ENCODE results near the gene BRCA2.
A peak's percentile ranks its signal among the peaks of the same experiment; 100 is the strongest.

BRCA2 gene, protein sequence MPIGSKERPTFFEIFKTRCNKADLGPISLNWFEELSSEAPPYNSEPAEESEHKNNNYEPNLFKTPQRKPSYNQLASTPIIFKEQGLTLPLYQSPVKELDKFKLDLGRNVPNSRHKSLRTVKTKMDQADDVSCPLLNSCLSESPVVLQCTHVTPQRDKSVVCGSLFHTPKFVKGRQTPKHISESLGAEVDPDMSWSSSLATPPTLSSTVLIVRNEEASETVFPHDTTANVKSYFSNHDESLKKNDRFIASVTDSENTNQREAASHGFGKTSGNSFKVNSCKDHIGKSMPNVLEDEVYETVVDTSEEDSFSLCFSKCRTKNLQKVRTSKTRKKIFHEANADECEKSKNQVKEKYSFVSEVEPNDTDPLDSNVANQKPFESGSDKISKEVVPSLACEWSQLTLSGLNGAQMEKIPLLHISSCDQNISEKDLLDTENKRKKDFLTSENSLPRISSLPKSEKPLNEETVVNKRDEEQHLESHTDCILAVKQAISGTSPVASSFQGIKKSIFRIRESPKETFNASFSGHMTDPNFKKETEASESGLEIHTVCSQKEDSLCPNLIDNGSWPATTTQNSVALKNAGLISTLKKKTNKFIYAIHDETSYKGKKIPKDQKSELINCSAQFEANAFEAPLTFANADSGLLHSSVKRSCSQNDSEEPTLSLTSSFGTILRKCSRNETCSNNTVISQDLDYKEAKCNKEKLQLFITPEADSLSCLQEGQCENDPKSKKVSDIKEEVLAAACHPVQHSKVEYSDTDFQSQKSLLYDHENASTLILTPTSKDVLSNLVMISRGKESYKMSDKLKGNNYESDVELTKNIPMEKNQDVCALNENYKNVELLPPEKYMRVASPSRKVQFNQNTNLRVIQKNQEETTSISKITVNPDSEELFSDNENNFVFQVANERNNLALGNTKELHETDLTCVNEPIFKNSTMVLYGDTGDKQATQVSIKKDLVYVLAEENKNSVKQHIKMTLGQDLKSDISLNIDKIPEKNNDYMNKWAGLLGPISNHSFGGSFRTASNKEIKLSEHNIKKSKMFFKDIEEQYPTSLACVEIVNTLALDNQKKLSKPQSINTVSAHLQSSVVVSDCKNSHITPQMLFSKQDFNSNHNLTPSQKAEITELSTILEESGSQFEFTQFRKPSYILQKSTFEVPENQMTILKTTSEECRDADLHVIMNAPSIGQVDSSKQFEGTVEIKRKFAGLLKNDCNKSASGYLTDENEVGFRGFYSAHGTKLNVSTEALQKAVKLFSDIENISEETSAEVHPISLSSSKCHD (N-terminal part only)

DNA sequence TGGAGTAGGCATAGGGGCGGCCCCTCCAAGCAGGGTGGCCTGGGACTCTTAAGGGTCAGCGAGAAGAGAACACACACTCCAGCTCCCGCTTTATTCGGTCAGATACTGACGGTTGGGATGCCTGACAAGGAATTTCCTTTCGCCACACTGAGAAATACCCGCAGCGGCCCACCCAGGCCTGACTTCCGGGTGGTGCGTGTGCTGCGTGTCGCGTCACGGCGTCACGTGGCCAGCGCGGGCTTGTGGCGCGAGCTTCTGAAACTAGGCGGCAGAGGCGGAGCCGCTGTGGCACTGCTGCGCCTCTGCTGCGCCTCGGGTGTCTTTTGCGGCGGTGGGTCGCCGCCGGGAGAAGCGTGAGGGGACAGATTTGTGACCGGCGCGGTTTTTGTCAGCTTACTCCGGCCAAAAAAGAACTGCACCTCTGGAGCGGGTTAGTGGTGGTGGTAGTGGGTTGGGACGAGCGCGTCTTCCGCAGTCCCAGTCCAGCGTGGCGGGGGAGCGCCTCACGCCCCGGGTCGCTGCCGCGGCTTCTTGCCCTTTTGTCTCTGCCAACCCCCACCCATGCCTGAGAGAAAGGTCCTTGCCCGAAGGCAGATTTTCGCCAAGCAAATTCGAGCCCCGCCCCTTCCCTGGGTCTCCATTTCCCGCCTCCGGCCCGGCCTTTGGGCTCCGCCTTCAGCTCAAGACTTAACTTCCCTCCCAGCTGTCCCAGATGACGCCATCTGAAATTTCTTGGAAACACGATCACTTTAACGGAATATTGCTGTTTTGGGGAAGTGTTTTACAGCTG, at the start of gene BRCA2, which contains the start of gene ZAR1L:
BRCA2 (plus strand) TSS at position 271 of the 790 bp plus-strand sequence. CDS start 953 bp downstream, outside the sequence.
ZAR1L (minus strand) TSS at position 126 of the 790 bp plus-strand sequence. CDS start 3,438 bp downstream, outside the sequence.
- peak; percentile 85 for DNase-seq (ENCODE audit: low spot score)
- no peak for FAIRE-seq

DNA sequence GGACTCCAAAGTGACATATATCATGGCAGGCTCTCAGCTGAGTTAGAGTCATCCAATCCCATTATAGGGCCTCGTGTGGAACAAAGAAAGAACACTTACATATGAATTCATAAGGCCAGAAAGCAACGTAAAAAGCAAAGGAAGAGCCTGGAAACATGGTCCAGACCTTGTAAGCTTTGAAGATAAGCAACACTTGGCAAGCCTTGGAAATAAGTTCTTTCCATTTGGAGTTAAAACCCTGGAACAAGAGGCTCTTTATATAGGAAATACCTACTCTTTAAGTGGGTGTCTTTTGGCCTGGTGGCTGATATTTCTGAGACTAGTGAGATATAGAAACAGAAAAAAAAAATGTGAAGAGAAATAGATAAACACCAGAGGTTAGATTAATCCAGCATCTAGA, 49.6 kb upstream of the BRCA2 start:
- FAIRE-seq (no peak), DNase-seq (ENCODE audit: low spot score) (no peak)

DNA sequence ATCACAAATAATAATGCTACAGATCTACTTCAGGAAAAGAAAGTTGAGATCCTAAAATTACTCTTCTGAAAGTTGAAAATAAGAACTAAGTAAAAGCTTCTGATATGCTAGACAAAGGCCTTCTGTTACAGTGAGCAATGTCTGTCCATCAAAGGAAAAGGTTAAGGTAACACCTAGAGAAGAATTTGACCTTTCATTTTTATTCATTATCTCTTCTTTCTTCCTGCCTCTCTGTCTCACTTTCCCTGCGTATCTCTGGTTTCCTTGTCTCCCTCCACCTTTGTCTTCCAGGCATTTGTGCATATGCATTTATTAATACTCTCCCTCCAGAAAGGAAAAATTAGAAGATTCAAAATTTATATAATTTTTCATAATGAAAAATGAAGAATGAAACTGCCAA, 49.2 kb upstream of the BRCA2 start:
- no peak for FAIRE-seq
- no peak for DNase-seq (ENCODE audit: low spot score)

DNA sequence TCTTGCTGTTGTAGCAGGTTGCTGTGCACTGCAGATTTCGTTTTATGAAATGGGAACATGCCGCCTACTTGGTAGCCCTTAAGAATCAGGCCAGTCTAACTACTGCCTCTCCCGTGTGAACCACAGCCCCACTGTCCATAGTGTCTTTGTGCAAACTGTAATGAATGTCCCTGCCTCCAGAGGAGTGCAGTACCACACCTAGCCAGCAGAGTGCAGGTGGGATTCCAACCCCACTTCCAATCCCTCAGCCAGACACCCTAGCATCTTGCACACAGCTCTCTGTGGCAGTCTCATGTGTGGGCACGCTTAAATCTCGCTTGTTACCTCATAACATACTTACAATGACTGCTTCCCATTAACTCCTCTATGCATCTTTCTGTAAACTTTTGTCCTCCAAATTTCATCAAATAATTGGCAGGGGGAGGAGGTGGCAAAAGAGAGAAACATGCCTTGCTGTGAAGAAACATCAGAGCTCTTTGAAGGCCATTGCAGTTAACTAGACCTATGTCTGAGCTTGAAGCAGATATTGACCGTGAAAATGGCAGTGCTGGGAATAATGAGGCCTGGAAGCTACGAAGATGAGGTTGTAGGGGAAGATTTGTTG, 47.4 kb upstream of the BRCA2 start:
- no peak for DNase-seq (ENCODE audit: low spot score)
- no peak for FAIRE-seq

DNA sequence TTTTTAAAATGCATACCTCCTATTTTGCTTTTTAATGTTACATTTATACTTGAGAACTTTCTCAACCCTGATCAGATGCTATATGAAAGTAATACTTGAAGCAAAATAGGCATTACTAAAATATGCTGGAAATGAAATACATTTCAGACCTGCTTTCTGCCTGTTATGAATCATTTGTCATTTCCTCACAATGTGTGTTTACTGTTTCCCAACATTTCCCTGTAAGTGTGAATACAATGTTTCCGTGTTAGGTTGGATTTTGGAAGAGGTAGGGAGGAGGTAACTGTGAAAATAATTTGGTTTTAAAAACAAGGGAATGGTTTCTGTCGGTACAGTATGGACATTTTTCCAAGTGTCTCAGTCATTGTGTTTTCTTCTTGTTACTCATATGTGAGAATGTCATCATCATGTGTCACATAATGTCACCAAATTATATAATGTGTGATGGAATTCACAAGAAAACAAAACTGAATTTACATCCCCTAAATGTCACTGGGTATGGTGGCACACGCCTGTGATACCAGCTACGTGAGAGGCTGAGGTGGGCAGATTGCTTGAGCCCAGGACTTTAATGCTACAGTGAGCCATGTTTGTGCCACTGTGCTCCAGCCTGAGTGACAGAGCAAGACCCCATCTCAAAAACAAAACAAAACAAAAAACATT, 43.2 kb upstream of the BRCA2 start:
- no peak for FAIRE-seq
- DNase-seq (ENCODE audit: low spot score) = no peak

DNA sequence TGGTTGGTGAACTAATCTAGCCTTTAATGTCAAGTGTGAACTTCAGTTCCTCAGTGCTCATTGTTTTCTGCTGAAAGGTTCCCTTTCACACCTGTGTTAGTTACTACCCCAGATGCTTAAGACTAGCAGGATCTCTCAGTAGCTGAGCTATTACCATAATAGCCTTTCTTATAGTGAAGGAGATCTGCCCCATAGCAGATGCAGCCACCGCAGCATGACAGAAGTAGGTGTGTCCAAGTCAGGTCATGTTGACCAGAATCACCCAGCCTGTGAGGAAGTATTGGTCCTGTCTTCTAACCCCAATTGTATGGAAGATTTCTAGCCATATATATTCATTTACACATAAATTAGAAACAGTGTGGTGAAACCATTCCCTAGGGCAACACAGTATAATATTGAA, 37.5 kb upstream of the BRCA2 start:
- FAIRE-seq = no peak

DNA sequence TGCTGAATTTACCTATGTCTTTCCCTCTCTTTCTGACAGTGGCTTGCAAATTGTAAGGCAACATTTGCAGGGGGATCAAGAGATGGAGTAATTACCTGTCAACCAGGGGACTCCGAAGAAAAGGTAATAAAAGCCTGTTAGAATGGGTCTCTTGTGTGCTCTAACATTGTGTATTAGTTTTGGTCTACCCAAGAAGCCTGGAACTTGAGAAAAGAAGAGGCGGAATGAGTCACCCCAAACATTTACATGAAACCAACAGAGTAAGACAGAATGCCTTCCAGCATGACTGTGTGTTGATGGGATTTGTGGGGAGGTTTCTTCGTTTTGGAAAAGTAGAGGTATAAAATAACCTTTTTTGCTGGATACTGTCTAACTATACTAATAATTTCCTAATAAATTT, 36.9 kb upstream of the BRCA2 start:
- FAIRE-seq (no peak), DNase-seq (ENCODE audit: low spot score) (no peak)

More for the DNA sequence above, 37.5 kb upstream of the BRCA2 start:
- no peak for DNase-seq (ENCODE audit: low spot score)

DNA sequence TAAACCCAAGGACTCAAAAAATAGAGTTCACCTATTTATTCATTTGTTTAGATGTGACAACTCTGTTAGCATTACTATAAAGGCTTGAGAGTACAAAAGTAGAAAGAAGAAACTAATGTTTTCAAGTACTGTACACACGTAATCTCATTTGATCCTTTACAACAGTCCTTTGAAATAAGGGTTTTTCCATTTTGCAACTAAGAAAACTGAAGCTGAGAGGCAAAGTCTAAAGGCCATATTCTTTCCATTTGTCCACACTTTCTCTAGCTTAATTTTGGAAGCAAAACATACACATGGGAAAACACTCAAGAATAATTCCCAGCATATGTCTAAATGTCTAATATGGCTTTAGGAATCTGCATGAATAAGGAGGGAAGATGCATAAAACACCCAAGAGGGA, 34.2 kb upstream of the BRCA2 start:
- DNase-seq (ENCODE audit: low spot score) (no peak), FAIRE-seq (no peak)

DNA sequence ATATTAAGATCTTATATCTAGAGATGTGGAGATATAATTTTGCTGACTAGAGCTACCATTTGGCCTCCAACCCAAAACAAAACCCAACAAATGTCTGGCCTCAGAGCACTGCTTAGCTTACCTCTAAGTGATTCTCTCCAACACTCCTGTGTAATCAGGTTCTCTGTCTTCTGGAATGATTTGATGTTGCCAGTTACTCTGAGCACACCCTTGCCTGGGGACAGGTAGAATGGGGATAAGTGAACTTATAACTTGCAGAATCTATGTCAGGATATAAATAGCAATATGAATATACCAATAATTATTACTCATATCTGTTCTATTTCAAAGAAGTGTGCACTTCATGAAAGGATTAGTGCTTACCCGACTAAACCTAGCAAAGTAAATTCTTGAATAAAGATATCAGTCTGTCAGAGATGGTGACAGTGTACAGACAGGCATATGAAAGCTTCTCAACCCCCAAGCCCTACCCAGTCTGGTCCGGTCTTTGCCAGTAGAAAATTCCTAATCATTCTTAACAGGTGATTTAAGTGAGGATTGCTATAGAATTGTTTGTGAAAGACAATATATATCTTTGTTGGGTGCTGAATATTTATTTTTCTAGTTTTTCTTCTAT, 33.1 kb upstream of the BRCA2 start:
- FAIRE-seq = no peak

DNA sequence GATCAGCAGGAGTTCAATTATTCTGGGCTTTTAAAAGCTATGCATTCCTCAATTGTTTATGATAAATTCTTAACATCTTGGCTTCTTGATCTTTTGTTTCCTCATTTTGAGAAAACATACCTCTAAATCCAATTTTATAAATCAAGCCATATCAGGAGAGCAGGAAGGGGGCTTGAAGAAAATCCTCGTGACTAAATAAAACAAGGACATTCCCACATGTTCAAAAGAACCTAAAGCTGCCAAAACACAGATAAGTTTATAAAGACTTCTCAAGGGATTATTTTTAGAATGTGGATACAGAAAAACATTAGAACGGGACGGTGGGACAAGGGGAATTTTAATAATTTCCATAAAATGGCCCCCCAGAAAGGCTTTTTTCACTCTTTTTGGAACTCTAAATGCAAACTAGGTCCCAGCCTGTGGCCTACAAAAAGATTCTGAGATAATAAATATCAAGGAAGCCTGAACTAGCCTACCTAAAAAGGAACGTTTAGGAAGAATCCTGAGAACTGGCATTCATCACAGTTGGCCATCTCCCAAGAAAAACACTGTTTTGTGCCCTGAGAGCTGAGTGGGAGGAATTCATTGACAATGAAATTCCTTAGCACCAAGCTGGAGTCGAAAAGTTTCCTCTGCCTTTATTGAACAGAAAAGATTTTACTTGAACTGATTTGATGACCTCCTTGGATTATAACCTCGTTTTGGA, 30.2 kb upstream of the BRCA2 start:
- FAIRE-seq = no peak
- DNase-seq (ENCODE audit: low spot score) = peak; percentile 35

More for the DNA sequence above, 33.1 kb upstream of the BRCA2 start:
- DNase-seq (ENCODE audit: low spot score) = no peak

DNA sequence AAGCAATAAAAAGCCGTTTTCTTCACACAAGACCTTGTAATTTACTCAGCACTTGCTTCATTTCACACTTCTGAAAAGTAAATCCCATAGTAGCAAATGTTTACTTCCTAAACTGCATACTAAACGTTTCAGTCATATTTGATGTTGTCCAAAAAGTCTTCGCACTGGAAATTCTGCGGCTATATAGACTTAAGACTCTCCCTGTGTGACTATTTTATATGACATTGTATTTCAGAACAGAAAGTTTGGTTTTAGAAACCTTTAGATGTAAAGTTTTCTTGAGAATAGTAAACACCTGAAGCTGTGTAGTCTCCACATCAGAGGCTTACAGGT, 29.7 kb upstream of the BRCA2 start:
- DNase-seq (ENCODE audit: low spot score) = no peak
- no peak for FAIRE-seq

DNA sequence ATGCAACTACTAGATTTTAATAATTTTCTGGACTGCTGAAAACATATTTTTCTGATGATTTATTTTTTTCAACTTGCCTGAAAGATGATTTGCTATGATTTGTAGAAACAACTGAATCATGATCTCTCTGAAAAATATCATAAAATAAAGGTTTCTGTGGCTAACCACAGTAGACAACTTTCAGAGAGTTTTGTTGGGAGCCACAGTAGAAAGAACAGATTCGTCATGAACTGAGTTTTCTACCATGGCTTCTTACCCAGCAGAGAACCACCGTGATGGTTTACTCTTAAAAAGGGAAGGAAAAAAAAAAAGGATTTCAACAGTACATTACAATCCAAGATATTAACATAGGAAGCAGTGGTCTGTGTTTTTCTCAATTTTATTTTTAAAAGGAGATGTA, 18.1 kb upstream of the BRCA2 start:
- no peak for DNase-seq (ENCODE audit: low spot score)
- no peak for FAIRE-seq

DNA sequence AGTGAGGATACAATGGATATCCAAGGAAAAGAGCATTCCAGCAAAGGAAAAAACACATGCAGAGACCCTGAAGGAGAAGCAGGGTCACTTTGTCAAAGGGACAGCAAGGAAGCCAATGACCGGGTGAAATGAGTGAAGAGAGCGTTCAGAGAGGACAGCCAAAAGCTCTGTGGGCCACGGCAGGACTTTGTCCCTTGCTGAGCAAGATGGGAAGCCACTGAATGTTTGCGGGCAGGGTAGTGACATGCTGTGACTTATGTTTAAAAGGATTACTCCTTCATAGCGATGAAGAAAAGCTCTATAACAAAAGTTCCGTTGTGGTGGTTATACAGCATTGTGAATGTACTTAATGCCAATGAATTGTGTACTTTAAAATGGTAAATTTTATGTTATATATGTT, 16.6 kb upstream of the BRCA2 start:
- no peak for DNase-seq (ENCODE audit: low spot score)
- FAIRE-seq = no peak

DNA sequence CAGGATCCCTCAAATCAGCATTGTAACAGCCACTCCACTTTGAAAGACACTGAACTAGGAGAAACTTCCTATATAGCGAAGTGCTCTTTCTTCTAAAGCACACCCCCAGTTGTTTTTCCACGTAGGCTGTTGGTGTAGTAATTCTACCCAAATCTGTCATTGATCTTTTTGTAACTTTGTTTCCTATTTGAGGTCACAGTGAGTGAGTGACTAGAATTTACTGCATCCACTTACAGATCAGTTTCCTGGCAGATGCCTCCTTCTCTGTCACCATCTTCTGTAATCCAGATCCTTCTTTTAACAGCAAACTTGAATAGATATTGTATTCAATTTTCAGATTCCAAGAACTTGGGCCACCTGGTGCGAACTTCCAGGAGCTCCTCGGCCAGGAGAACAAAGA, 15.4 kb upstream of the BRCA2 start:
- no peak for DNase-seq (ENCODE audit: low spot score)
- FAIRE-seq = no peak

DNA sequence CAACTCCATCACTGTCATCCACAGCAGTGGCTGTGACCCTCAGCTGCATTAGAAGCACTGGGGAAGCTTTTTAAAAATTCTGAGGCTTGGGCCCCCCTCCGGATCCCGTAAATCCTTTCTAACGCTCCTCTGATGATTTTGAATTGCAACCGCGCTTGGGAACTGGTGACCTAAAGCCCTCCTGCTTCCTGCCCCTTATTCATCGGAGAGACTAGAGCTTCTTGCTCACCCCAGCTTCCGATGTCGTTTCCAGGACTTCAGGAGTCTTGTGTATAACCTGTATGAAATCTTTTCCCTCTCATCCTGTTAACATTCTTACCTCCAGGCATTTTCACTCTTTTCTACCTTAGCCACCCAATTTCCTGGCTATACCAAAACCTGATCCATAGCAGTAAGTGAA, 14.9 kb upstream of the BRCA2 start:
- DNase-seq (ENCODE audit: low spot score) (no peak), FAIRE-seq (no peak)

DNA sequence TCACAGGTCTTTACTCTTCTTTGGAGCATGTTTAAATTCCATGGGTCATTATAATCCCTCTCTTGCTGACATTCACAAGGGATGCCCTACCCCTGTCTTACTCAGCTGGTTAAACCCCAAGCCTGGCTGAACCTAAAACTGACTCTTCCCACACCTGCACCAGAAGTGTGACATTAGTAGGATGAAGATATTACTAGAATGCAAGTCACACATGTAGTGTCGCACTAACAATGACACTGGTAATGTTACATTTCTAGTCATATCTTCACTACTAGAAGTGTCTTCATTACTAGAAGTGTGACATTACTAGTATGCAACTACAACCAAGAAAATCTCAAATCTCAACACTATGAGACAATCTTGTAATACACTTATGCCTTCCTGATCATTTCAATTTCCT, 14.4 kb upstream of the BRCA2 start:
- FAIRE-seq (no peak), DNase-seq (ENCODE audit: low spot score) (no peak)

DNA sequence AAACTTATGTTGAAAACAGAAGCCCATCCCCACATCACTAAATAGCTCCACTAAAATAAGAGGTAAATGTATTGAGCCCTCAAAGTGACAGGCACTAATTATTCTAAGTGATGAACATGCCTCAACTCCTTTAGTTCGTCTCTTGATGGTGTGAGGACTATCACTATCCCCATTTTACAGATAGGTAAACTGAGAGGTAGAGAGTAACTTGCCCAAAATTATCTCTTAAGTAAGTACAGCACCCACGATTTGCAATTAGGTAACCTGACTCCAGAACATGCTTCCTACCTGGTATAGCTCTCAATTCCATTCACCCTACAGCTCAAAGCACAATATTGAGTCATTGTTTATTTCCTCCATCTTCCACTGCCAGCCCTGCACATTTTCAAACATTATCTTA, 12.8 kb upstream of the BRCA2 start:
- no peak for DNase-seq (ENCODE audit: low spot score)
- FAIRE-seq = no peak

DNA sequence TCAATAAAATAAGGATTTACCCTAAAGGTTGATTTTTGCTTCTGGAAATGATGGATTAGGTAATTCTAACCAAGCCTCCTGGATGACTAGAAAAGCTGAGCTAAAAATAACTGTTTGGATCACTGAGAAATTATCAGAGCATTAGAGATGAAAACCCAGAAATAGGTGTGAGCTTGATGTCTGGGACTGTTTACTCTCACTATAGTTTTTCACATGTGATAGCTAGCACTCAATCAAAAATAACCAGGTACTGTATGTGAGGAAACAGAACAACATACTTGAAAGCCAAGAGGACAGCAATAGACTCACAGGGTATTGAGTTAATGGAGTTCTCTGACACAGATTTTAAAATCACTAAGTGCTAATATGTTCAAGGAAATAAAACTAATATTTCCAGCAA, 9.7 kb upstream of the BRCA2 start:
- no peak for DNase-seq (ENCODE audit: low spot score)
- no peak for FAIRE-seq

Measured in urothelium cell line (cell line).